HepG2 (cell line): ENCODE data around the gene FLOT2. TPM values are rescaled to one million over a fixed set of nuclear protein-coding genes. Genes with fewer than 3 reads are reported as not detected.

Source experiments
- ATAC-seq: fragments of 200-7000 bp; cut with Tn5 transposase; 3 replicates; pipeline ENCODE4 v1.9.1; 2020; ENCODE audit warnings: mild to moderate bottlenecking, moderate library complexity
- BruUV-seq: library from RNA; stranded (reverse); fragments of 400-500 nt; replicated peaks from 2 replicates; lab custom pipeline; 2021; lab: Mats Ljungman, UMichigan
- CTCF ChIA-PET: fragments of 300-600 bp; formaldehyde crosslinking; extraction: SDS; loops from one replicate; lab custom pipeline; 2021; ENCODE audit warnings: low total read pairs, inconsistent platforms, low intra/inter-chr PET ratio; lab: Yijun Ruan, JAX
- POLR2A ChIA-PET: fragments of 350-600 bp; sonication (Branson Sonifier 250); formaldehyde crosslinking; loops from one replicate; lab custom pipeline; 2020; ENCODE audit warnings: antibody characterized with exemption, inconsistent platforms; lab: Yijun Ruan, JAX
- DNase-seq: peaks from one replicate; pipeline ENCODE4 v3.0.0-alpha.2; 2015; ENCODE audit warnings: low spot score
- FAIRE-seq: peaks from 3 replicates; lab custom pipeline; 2011; peaks lifted over from hg19 to GRCh38; lab: Jason Lieb, UNC
- H2AFZ ChIP-seq: one replicate; pipeline ENCODE4 v1.6.1; 2011; ENCODE audit warnings: low read length, inconsistent platforms
- H3K27ac ChIP-seq: fragments of 300-600 bp; 3 replicates; pipeline ENCODE4 v1.8.0; 2011; ENCODE audit warnings: mixed run types, mild to moderate bottlenecking, mixed read lengths, low read length, inconsistent platforms; ENCODE audit not compliant: insufficient read depth; ENCODE audit errors: extremely low read length
- H3K27me3 ChIP-seq, 2 experiments: fragments of 200-600 bp in 1 of 2; 2 replicates in 1 of 2; 3 replicates in 1 of 2; pipeline versions ENCODE4 v1.6.0 to v1.8.0; 2011; ENCODE audit warnings: low read length in 2 of 2, mild to moderate bottlenecking in 2 of 2, moderate library complexity in 2 of 2, inconsistent platforms in 1 of 2; ENCODE audit not compliant: insufficient read depth in 2 of 2, control insufficient read depth in 1 of 2
- H3K36me3 ChIP-seq, 2 experiments: fragments of 200-600 bp in 1 of 2; replicated peaks in 1 of 2; 2 replicates in 1 of 2; 3 replicates in 1 of 2; pipeline versions ENCODE4 v1.5.1 to v1.8.0; 2011; ENCODE audit warnings: low read length in 2 of 2, inconsistent platforms in 1 of 2; ENCODE audit not compliant: insufficient read depth in 2 of 2, control insufficient read depth in 1 of 2
- H3K4me1 ChIP-seq: 2 replicates; pipeline ENCODE4 v1.5.1; 2012; ENCODE audit warnings: low read length, inconsistent platforms; ENCODE audit not compliant: insufficient read depth
- H3K4me2 ChIP-seq: 2 replicates; pipeline ENCODE4 v1.6.0; 2011; ENCODE audit warnings: low read depth, low read length, inconsistent platforms
- H3K4me3 ChIP-seq, 3 experiments: fragments of 200-600 bp in 1 of 3; sonication (generic), shearing (Covaris generic) in 1 of 3; replicated peaks in 1 of 3; 2 replicates each; pipeline ENCODE4 v1.5.1; 2011 to 2016; ENCODE audit warnings: low read length in 3 of 3, inconsistent platforms in 2 of 3, low read depth in 2 of 3, mild to moderate bottlenecking in 2 of 3, control low read depth in 1 of 3, mixed read lengths in 1 of 3; ENCODE audit not compliant: insufficient read depth in 1 of 3
- H3K79me2 ChIP-seq: one replicate; pipeline ENCODE4 v1.6.1; 2011; ENCODE audit warnings: low read length, inconsistent platforms; ENCODE audit not compliant: insufficient read depth
- H3K9ac ChIP-seq: 2 replicates; pipeline ENCODE4 v1.6.0; 2011; ENCODE audit warnings: mild to moderate bottlenecking, low read depth, low read length, inconsistent platforms; ENCODE audit not compliant: insufficient read depth
- H3K9me3 ChIP-seq: 2 replicates; pipeline ENCODE4 v1.5.1; 2012; ENCODE audit warnings: mild to moderate bottlenecking, low read length
- H4K20me1 ChIP-seq: 2 replicates; pipeline ENCODE4 v1.6.0; 2011; ENCODE audit warnings: inconsistent platforms, mild to moderate bottlenecking, low read length, moderate library complexity; ENCODE audit not compliant: insufficient read depth
- CBX5 ChIP-seq: sonication (generic); formaldehyde crosslinking; IDR thresholded peaks from 2 replicates; pipeline ENCODE4 v1.4.0; 2020; ENCODE audit warnings: missing genetic modification reagents, borderline replicate concordance
- KDM2A ChIP-seq: sonication (generic); formaldehyde crosslinking; IDR thresholded peaks from 2 replicates; pipeline ENCODE4 v1.4.0; 2020; ENCODE audit warnings: low read depth, missing genetic modification reagents, borderline replicate concordance
- MEIS1 ChIP-seq: sonication (generic); formaldehyde crosslinking; IDR thresholded peaks from 2 replicates; pipeline ENCODE4 v1.9.0; 2021; ENCODE audit warnings: mild to moderate bottlenecking, missing genetic modification reagents, moderate library complexity, borderline replicate concordance
- MTA1 ChIP-seq: sonication (generic); formaldehyde crosslinking; IDR thresholded peaks from 2 replicates; pipeline ENCODE4 v1.4.0; 2020; ENCODE audit warnings: missing genetic modification reagents, mild to moderate bottlenecking, borderline replicate concordance
- MTF2 ChIP-seq: sonication (generic); formaldehyde crosslinking; IDR thresholded peaks from 2 replicates; pipeline ENCODE4 v1.5.0; 2020; ENCODE audit warnings: missing genetic modification reagents, borderline replicate concordance
- NFYC ChIP-seq: IDR thresholded peaks from 2 replicates; pipeline ENCODE4 v1.6.1; 2016; ENCODE audit warnings: missing genetic modification reagents, missing compliant biosample characterization
- RAD21 ChIP-seq: fragments of 450-650 bp; formaldehyde crosslinking; IDR thresholded peaks from 2 replicates; pipeline ENCODE4 v1.5.0; 2020; ENCODE audit warnings: mild to moderate bottlenecking
- RBM22 ChIP-seq: fragments of 200-400 bp; formaldehyde crosslinking; optimal IDR thresholded peaks from 2 replicates; pipeline ENCODE3; 2017; ENCODE audit warnings: mild to moderate bottlenecking, low read length, moderate library complexity
- SMC3 ChIP-seq: IDR thresholded peaks from 2 replicates; pipeline ENCODE4 v1.6.1; 2011; ENCODE audit warnings: low read length, improper control_type of control experiment
- STAG1 ChIP-seq: sonication (generic); formaldehyde crosslinking; IDR thresholded peaks from 2 replicates; pipeline ENCODE4 v1.4.0; 2020; ENCODE audit warnings: missing genetic modification reagents
- TCF7L2 ChIP-seq: IDR thresholded peaks from 2 replicates; pipeline ENCODE4 v1.6.1; 2011; ENCODE audit warnings: mild to moderate bottlenecking, low read depth, low read length, moderate library complexity
- ZFX ChIP-seq: sonication (generic); formaldehyde crosslinking; IDR thresholded peaks from 2 replicates; pipeline ENCODE4 v1.4.0; 2020; ENCODE audit warnings: mild to moderate bottlenecking, low read depth, missing genetic modification reagents, moderate library complexity
- ZNF101 ChIP-seq: sonication (generic); formaldehyde crosslinking; IDR thresholded peaks from 2 replicates; pipeline ENCODE4 v1.4.0; 2020; ENCODE audit warnings: mild to moderate bottlenecking, low read depth, missing genetic modification reagents, borderline replicate concordance
- ZNF251 ChIP-seq: sonication (generic); formaldehyde crosslinking; IDR thresholded peaks from 2 replicates; pipeline ENCODE4 v1.9.0; 2021; ENCODE audit warnings: mild to moderate bottlenecking, missing genetic modification reagents
- ZNF484 ChIP-seq: sonication (generic); formaldehyde crosslinking; IDR thresholded peaks from 2 replicates; pipeline ENCODE4 v1.5.1; 2020; ENCODE audit warnings: mild to moderate bottlenecking, low read depth, missing genetic modification reagents, borderline replicate concordance
- ZNF557 ChIP-seq: sonication (generic); formaldehyde crosslinking; IDR thresholded peaks from 2 replicates; pipeline ENCODE4 v1.4.0; 2020; ENCODE audit warnings: missing genetic modification reagents
- ZNF563 ChIP-seq: sonication (generic); formaldehyde crosslinking; IDR thresholded peaks from 2 replicates; pipeline ENCODE4 v1.8.0; 2022; ENCODE audit warnings: mild to moderate bottlenecking, moderate library complexity, missing genetic modification reagents
- ZNF614 ChIP-seq: IDR thresholded peaks from 2 replicates; pipeline ENCODE4 v1.6.1; 2018; ENCODE audit warnings: missing biosample characterization, missing genetic modification reagents, inconsistent platforms, borderline replicate concordance
- WGBS: methylation state at CpG from one replicate; pipeline ENCODE4 v1.1.6; 2017; ENCODE audit warnings: low lambda C conversion rate; 5-methylcytosine and 5-hydroxymethylcytosine counted together
- in situ Hi-C: cut with HindIII; loops from 2 replicates; pipeline ENCODE4 v1.10.0; 2017; ENCODE audit warnings: low pct_unique_long_range_greater_than_20kb; ENCODE audit not compliant: extremely low pct_ligation_motif_present
- intact Hi-C: fragments of 100-400 bp; cut with micrococcal nuclease; formaldehyde crosslinking; loops from one replicate; pipeline ENCODE4 v1.10.0; 2022; ENCODE audit not compliant: unreplicated experiment
- polyA plus RNA-seq, 8 experiments: library from polyadenylated mRNA; depleted of rRNA in 3 of 8; stranded (reverse) in 7 of 8; unstranded in 1 of 8; fragments of >200 nt; fragmentation: Illumina TruSeq in 4 of 8; extraction: Trizol in 4 of 8; gene quantifications; 2 replicates each; pipeline versions ENCODE4 v1.2.1 to v1.2.3, GENCODE V29; 2011 to 2016; ENCODE audit warnings: low read depth in 4 of 8, missing spikeins in 1 of 8, mixed read lengths in 1 of 8; ENCODE audit not compliant: insufficient read depth in 1 of 8
- total RNA-seq, 5 experiments: library from RNA; depleted of rRNA; stranded (reverse); fragments of >200 nt; fragmentation: Illumina TruSeq; extraction: Trizol; gene quantifications; 2 replicates each; pipeline ENCODE4 v1.2.3, GENCODE V29; 2016; ENCODE audit warnings: low read depth in 1 of 5
- TF ChIP-seq, protein P1 (sequence below): sonication (generic); formaldehyde crosslinking; IDR thresholded peaks from 2 replicates; pipeline ENCODE4 v1.5.1; 2020; ENCODE audit warnings: mild to moderate bottlenecking, missing genetic modification reagents, moderate library complexity
- TF ChIP-seq, protein P2 (sequence below): sonication (generic); formaldehyde crosslinking; IDR thresholded peaks from 2 replicates; pipeline ENCODE4 v1.4.0; 2020; ENCODE audit warnings: missing genetic modification reagents, borderline replicate concordance

FLOT2 gene
- total and polyA plus RNA-seq, 2 of the 13 experiments (the other 11 are each of a cell fraction or from before 2014, with no cell fraction given) = 54.3 to 54.5 TPM

DNA sequence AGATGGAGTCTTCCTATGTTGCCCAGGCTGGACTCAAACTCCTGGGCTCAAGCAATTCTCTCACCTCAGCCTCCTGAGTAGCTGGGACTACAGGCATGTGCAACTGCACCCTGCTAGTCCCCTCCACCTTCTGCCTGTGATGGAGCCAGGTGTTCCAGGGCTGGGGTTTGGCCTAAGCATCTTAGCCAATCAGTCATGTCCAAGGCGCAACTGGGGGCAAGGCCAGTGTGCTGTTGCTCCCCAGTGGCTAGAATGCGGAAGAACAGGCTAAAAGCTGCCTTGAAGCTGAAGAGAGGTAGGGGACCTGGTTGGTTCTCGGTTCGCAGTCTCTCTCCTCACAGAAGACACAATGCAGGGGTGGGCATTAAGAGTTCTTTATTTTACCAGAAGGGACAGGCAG is 18.6 kb downstream of the FLOT2 start:
- 83% methylated on average over 2 of the region's 4 CpGs for WGBS
- ATAC-seq (peak; percentile 93), FAIRE-seq (peak; percentile 86), DNase-seq (peak; percentile 57)
- Histone ChIP-seq H3K9me3 (no peaks in the 10 kb centered on the region), H4K20me1 (no peaks in the 10 kb centered on the region), H3K79me2 (no peaks in the 10 kb centered on the region), H2AFZ (no peak overlapping the region), H3K27ac (no peak overlapping the region), H3K27me3 (no peaks in the 10 kb centered on the region), H3K4me2 (no peak overlapping the region), H3K4me1 (no peaks in the 10 kb centered on the region), H3K36me3 (peaks cover 26 to 43% of the 10 kb centered on the region in 2 experiments), H3K4me3 (no peak overlapping the region), H3K9ac (no peak overlapping the region)
- in situ Hi-C loops = loop anchor here (25.0 kb wide), 1 partner anchor 242 kb away; the partner anchor contains the start of gene BLTP2
- ChIA-PET POLR2A (interaction anchor here (1.2 to 1.4 kb wide), 2 partner anchors 11 to 23 kb away, joined by 3 to 5 read pairs; no protein-coding TSS in a partner anchor), CTCF (interaction anchor here (1.2 to 2.4 kb wide), 4 partner anchors 24 to 152 kb away, joined by 3 to 20 read pairs (median 8); partner anchors contain the start of gene DHRS13)
- intact Hi-C loops = loop anchor here (1.0 kb wide), 1 partner anchor 116 kb away; no protein-coding TSS in a partner anchor
- no TSS peak for BruUV-seq
- TF ChIP-seq SMC3 = peak; percentile 68
- TF ChIP-seq NFYC (CRISPR knock-in tag) = peak; percentile 32; the same call in 1 of the 2 replicates
- peak; percentile 27; the same call in 1 of the 2 replicates for TF ChIP-seq ZFX (CRISPR knock-in tag)
- TF ChIP-seq MTA1 (CRISPR knock-in tag) = no peak
- TF ChIP-seq ZNF557 = no peak
- TF ChIP-seq, protein P1, sequence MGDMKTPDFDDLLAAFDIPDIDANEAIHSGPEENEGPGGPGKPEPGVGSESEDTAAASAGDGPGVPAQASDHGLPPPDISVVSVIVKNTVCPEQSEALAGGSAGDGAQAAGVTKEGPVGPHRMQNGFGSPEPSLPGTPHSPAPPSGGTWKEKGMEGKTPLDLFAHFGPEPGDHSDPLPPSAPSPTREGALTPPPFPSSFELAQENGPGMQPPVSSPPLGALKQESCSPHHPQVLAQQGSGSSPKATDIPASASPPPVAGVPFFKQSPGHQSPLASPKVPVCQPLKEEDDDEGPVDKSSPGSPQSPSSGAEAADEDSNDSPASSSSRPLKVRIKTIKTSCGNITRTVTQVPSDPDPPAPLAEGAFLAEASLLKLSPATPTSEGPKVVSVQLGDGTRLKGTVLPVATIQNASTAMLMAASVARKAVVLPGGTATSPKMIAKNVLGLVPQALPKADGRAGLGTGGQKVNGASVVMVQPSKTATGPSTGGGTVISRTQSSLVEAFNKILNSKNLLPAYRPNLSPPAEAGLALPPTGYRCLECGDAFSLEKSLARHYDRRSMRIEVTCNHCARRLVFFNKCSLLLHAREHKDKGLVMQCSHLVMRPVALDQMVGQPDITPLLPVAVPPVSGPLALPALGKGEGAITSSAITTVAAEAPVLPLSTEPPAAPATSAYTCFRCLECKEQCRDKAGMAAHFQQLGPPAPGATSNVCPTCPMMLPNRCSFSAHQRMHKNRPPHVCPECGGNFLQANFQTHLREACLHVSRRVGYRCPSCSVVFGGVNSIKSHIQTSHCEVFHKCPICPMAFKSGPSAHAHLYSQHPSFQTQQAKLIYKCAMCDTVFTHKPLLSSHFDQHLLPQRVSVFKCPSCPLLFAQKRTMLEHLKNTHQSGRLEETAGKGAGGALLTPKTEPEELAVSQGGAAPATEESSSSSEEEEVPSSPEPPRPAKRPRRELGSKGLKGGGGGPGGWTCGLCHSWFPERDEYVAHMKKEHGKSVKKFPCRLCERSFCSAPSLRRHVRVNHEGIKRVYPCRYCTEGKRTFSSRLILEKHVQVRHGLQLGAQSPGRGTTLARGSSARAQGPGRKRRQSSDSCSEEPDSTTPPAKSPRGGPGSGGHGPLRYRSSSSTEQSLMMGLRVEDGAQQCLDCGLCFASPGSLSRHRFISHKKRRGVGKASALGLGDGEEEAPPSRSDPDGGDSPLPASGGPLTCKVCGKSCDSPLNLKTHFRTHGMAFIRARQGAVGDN = peak; percentile 20; the same call in 1 of the 2 replicates
- no peak for TF ChIP-seq ZNF563 (CRISPR knock-in tag)
- no peak for TF ChIP-seq ZNF251 (CRISPR knock-in tag)
- no peak for TF ChIP-seq RBM22
- TF ChIP-seq STAG1 (CRISPR knock-in tag) = peak; percentile 92
- no peak for TF ChIP-seq TCF7L2
- TF ChIP-seq ZNF101 = no peak
- 0 out of 2 replicates have a peak, but pooled peaks have one; percentile 22 for TF ChIP-seq KDM2A (CRISPR knock-in tag)
- TF ChIP-seq, protein P2, sequence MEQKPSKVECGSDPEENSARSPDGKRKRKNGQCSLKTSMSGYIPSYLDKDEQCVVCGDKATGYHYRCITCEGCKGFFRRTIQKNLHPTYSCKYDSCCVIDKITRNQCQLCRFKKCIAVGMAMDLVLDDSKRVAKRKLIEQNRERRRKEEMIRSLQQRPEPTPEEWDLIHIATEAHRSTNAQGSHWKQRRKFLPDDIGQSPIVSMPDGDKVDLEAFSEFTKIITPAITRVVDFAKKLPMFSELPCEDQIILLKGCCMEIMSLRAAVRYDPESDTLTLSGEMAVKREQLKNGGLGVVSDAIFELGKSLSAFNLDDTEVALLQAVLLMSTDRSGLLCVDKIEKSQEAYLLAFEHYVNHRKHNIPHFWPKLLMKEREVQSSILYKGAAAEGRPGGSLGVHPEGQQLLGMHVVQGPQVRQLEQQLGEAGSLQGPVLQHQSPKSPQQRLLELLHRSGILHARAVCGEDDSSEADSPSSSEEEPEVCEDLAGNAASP (CRISPR knock-in tag) = 0 out of 2 replicates have a peak, but pooled peaks have one; percentile 37
- TF ChIP-seq ZNF484 (CRISPR knock-in tag) = no peak
- no peak for TF ChIP-seq MTF2 (CRISPR knock-in tag)
- TF ChIP-seq MEIS1 (CRISPR knock-in tag) = no peak
- TF ChIP-seq ZNF614 (CRISPR knock-in tag) = 0 out of 2 replicates have a peak, but pooled peaks have one; percentile 30
- TF ChIP-seq RAD21 (CRISPR knock-in tag) = peak; percentile 74
- TF ChIP-seq CBX5 (CRISPR knock-in tag) = peak; percentile 37; the same call in 1 of the 2 replicates
